Dendritic cell treated with granulocyte-macrophage colony-stimulating factor and Interleukin-4, amounts not matched to agents 40 ng/mL and 50 ng/mL, for 4 days (primary cell): ENCODE results near the gene PDLIM1.
A peak's percentile ranks its signal among the peaks of the same experiment; 100 is the strongest.

Experiments used
- H3K27ac Mint-ChIP-seq: one replicate; pipeline ENCODE4 v1.8.0; 2022; ENCODE audit warnings: mild to moderate bottlenecking, mixed read lengths
- H3K27me3 Mint-ChIP-seq: one replicate; pipeline ENCODE4 v1.8.0; 2022; ENCODE audit warnings: mild to moderate bottlenecking, mixed read lengths
- H3K36me3 Mint-ChIP-seq: one replicate; pipeline ENCODE4 v1.8.0; 2022; ENCODE audit warnings: low read depth, mixed read lengths
- H3K4me1 Mint-ChIP-seq: one replicate; pipeline ENCODE4 v1.8.0; 2022; ENCODE audit warnings: low read depth, mixed read lengths
- H3K4me3 Mint-ChIP-seq: one replicate; pipeline ENCODE4 v1.8.0; 2022; ENCODE audit warnings: mild to moderate bottlenecking, moderate library complexity, mixed read lengths
- H3K9me3 Mint-ChIP-seq: one replicate; pipeline ENCODE4 v1.8.0; 2022; ENCODE audit warnings: mixed read lengths
- intact Hi-C: fragments of 100-400 bp; cut with micrococcal nuclease; formaldehyde crosslinking; loops from one replicate; pipeline ENCODE4 v1.15.0; 2022

The PDLIM1 gene

GRCh38 chr10:95290461-95291364 lies at the start of gene PDLIM1:
TSS of gene PDLIM1 (minus strand) at chr10:95291003. CDS start at chr10:95290915, 88 bp downstream.
- peaks cover 32% of the 10 kb centered on the region for H3K4me1 Mint-ChIP-seq
- H3K4me3 Mint-ChIP-seq: peak within 1 kb of the TSS; percentile 80
- H3K27ac Mint-ChIP-seq: peak within 1 kb of the TSS; percentile 39
- H3K27me3 Mint-ChIP-seq: peaks cover 63% of the 10 kb centered on the region
- intact Hi-C loops: no loop called here
- no peaks in the 10 kb centered on the region for H3K36me3 Mint-ChIP-seq
- no peaks in the 10 kb centered on the region for H3K9me3 Mint-ChIP-seq

- Mint-ChIP-seq H3K27me3 (no peaks in the 10 kb centered on the region), H3K27ac (no peak overlapping the region), H3K36me3 (no peaks in the 10 kb centered on the region), H3K4me1 (no peaks in the 10 kb centered on the region), H3K9me3 (no peaks in the 10 kb centered on the region), H3K4me3 (no peak overlapping the region)
- intact Hi-C loops: no loop called here
Measured at GRCh38 chr10:95339863-95340262, 49.1 kb upstream of the PDLIM1 start.

- no peak overlapping the region for H3K4me3 Mint-ChIP-seq
- H3K4me1 Mint-ChIP-seq: no peaks in the 10 kb centered on the region
- no peaks in the 10 kb centered on the region for H3K9me3 Mint-ChIP-seq
- no peaks in the 10 kb centered on the region for H3K36me3 Mint-ChIP-seq
- intact Hi-C loops: no loop called here
- no peaks in the 10 kb centered on the region for H3K27me3 Mint-ChIP-seq
- H3K27ac Mint-ChIP-seq: no peak overlapping the region
Measured at GRCh38 chr10:95337423-95338160, 46.8 kb upstream of the PDLIM1 start.

- intact Hi-C loops: no loop called here
- Mint-ChIP-seq H3K4me1 (no peaks in the 10 kb centered on the region), H3K27me3 (no peaks in the 10 kb centered on the region), H3K9me3 (no peaks in the 10 kb centered on the region), H3K27ac (no peak overlapping the region), H3K36me3 (no peaks in the 10 kb centered on the region), H3K4me3 (no peak overlapping the region)
Measured at GRCh38 chr10:95336702-95337101, 45.9 kb upstream of the PDLIM1 start.

GRCh38 chr10:95335933-95336699 lies 45.3 kb upstream of the PDLIM1 start:
- intact Hi-C loops: no loop called here
- Mint-ChIP-seq H3K27me3 (no peaks in the 10 kb centered on the region), H3K4me1 (no peaks in the 10 kb centered on the region), H3K36me3 (no peaks in the 10 kb centered on the region), H3K27ac (no peak overlapping the region), H3K9me3 (no peaks in the 10 kb centered on the region), H3K4me3 (no peak overlapping the region)

- H3K4me1 Mint-ChIP-seq: no peaks in the 10 kb centered on the region
- intact Hi-C loops: no loop called here
- no peaks in the 10 kb centered on the region for H3K9me3 Mint-ChIP-seq
- no peaks in the 10 kb centered on the region for H3K27me3 Mint-ChIP-seq
- H3K27ac Mint-ChIP-seq: no peak overlapping the region
- no peak overlapping the region for H3K4me3 Mint-ChIP-seq
- H3K36me3 Mint-ChIP-seq: no peaks in the 10 kb centered on the region
Measured at GRCh38 chr10:95334805-95335144, 44.0 kb upstream of the PDLIM1 start.

GRCh38 chr10:95333997-95334804 lies 43.4 kb upstream of the PDLIM1 start:
- H3K4me3 Mint-ChIP-seq: no peak overlapping the region
- no peak overlapping the region for H3K27ac Mint-ChIP-seq

GRCh38 chr10:95332666-95333249 lies 42.0 kb upstream of the PDLIM1 start:
- no peaks in the 10 kb centered on the region for H3K27me3 Mint-ChIP-seq

More at GRCh38 chr10:95333997-95334804, 43.4 kb upstream of the PDLIM1 start:
- Mint-ChIP-seq H3K9me3 (no peaks in the 10 kb centered on the region), H3K27me3 (no peaks in the 10 kb centered on the region), H3K4me1 (no peaks in the 10 kb centered on the region), H3K36me3 (no peaks in the 10 kb centered on the region)
- intact Hi-C loops: no loop called here

GRCh38 chr10:95331596-95332130 lies 40.9 kb upstream of the PDLIM1 start:
- Mint-ChIP-seq H3K36me3 (no peaks in the 10 kb centered on the region), H3K27me3 (no peaks in the 10 kb centered on the region), H3K27ac (no peak overlapping the region)

More at GRCh38 chr10:95332666-95333249, 42.0 kb upstream of the PDLIM1 start:
- Mint-ChIP-seq H3K36me3 (no peaks in the 10 kb centered on the region), H3K9me3 (no peaks in the 10 kb centered on the region), H3K4me3 (no peak overlapping the region), H3K4me1 (no peaks in the 10 kb centered on the region), H3K27ac (no peak overlapping the region)
- intact Hi-C loops: no loop called here

GRCh38 chr10:95330966-95331453 lies 40.2 kb upstream of the PDLIM1 start:
- Mint-ChIP-seq H3K9me3 (no peaks in the 10 kb centered on the region), H3K27me3 (no peaks in the 10 kb centered on the region), H3K4me3 (no peak overlapping the region), H3K4me1 (no peaks in the 10 kb centered on the region), H3K27ac (no peak overlapping the region), H3K36me3 (no peaks in the 10 kb centered on the region)
- intact Hi-C loops: no loop called here

More at GRCh38 chr10:95331596-95332130, 40.9 kb upstream of the PDLIM1 start:
- no peaks in the 10 kb centered on the region for H3K9me3 Mint-ChIP-seq
- H3K4me3 Mint-ChIP-seq: no peak overlapping the region
- H3K4me1 Mint-ChIP-seq: no peaks in the 10 kb centered on the region
- intact Hi-C loops: no loop called here

- Mint-ChIP-seq H3K36me3 (no peaks in the 10 kb centered on the region), H3K9me3 (no peaks in the 10 kb centered on the region), H3K27me3 (no peaks in the 10 kb centered on the region), H3K4me3 (no peak overlapping the region), H3K4me1 (no peaks in the 10 kb centered on the region), H3K27ac (no peak overlapping the region)
- intact Hi-C loops: no loop called here
Measured at GRCh38 chr10:95329296-95329695, 38.5 kb upstream of the PDLIM1 start.

- H3K9me3 Mint-ChIP-seq: no peaks in the 10 kb centered on the region
- H3K4me1 Mint-ChIP-seq: no peaks in the 10 kb centered on the region
- H3K4me3 Mint-ChIP-seq: no peak overlapping the region
- no peaks in the 10 kb centered on the region for H3K36me3 Mint-ChIP-seq
- H3K27me3 Mint-ChIP-seq: no peaks in the 10 kb centered on the region
- intact Hi-C loops: no loop called here
- no peak overlapping the region for H3K27ac Mint-ChIP-seq
Measured at GRCh38 chr10:95328013-95328412, 37.2 kb upstream of the PDLIM1 start.

- Mint-ChIP-seq H3K4me3 (no peak overlapping the region), H3K36me3 (no peaks in the 10 kb centered on the region), H3K27me3 (no peaks in the 10 kb centered on the region), H3K9me3 (no peaks in the 10 kb centered on the region), H3K4me1 (no peaks in the 10 kb centered on the region), H3K27ac (no peak overlapping the region)
- intact Hi-C loops: no loop called here
Measured at GRCh38 chr10:95327367-95327766, 36.6 kb upstream of the PDLIM1 start.
